DMS 273 (cell line): Measurements from ENCODE around the gene CIAPIN1.

Source experiments
- DNase-seq: peaks from one replicate; lab custom pipeline; 2025; ENCODE audit not compliant: unreplicated experiment; lab: John Stamatoyannopoulos, UW

CIAPIN1 gene

GRCh38 chr16:57476546-57477410 is 29.6 kb upstream of the CIAPIN1 start:
- peak; percentile 41 for DNase-seq

- DNase-seq = peak; percentile 71
Measured at GRCh38 chr16:57475711-57476339, 28.6 kb upstream of the CIAPIN1 start.

GRCh38 chr16:57474671-57475661 is 27.8 kb upstream of the CIAPIN1 start:
- DNase-seq = no peak

- DNase-seq = no peak
Measured at GRCh38 chr16:57473906-57474305, 26.7 kb upstream of the CIAPIN1 start.

GRCh38 chr16:57473176-57473840 is 26.1 kb upstream of the CIAPIN1 start:
- DNase-seq = no peak

GRCh38 chr16:57472665-57473060 is 25.5 kb upstream of the CIAPIN1 start:
- DNase-seq = peak; percentile 67

- no peak for DNase-seq
Measured at GRCh38 chr16:57471852-57472664, 24.9 kb upstream of the CIAPIN1 start.

- no peak for DNase-seq
Measured at GRCh38 chr16:57471209-57471608, 24.0 kb upstream of the CIAPIN1 start.

- no peak for DNase-seq
Measured at GRCh38 chr16:57470711-57471110, 23.5 kb upstream of the CIAPIN1 start.

- DNase-seq = no peak
Measured at GRCh38 chr16:57469917-57470470, 22.8 kb upstream of the CIAPIN1 start.

GRCh38 chr16:57469046-57469445 is 21.9 kb upstream of the CIAPIN1 start:
- DNase-seq = no peak

GRCh38 chr16:57468346-57468745 is 21.2 kb upstream of the CIAPIN1 start:
- DNase-seq = no peak

- no peak for DNase-seq
Measured at GRCh38 chr16:57464523-57464922, 17.3 kb upstream of the CIAPIN1 start.

GRCh38 chr16:57462978-57463362 is 15.8 kb upstream of the CIAPIN1 start:
- peak; percentile 39 for DNase-seq

GRCh38 chr16:57462209-57462977 is 15.2 kb upstream of the CIAPIN1 start, which contains the start of gene POLR2C:
POLR2C (plus strand) TSS chr16:57462679; CDS start chr16:57462725, 46 bp downstream.
- peak; percentile 96 for DNase-seq

- no peak for DNase-seq
Measured at GRCh38 chr16:57452021-57452420, 4.8 kb upstream of the CIAPIN1 start.

- DNase-seq = peak; percentile 74
Measured at GRCh38 chr16:57446531-57447185, 527 bp downstream of the CIAPIN1 start.

- DNase-seq = no peak
Measured at GRCh38 chr16:57445510-57445909, 1.7 kb downstream of the CIAPIN1 start.
